GM19099 (cell line): ENCODE data around the gene FLRT1.

ENCODE experiments used
- POLR2A ChIP-seq: IDR thresholded peaks from 3 replicates; pipeline ENCODE4 v1.6.1; 2011; ENCODE audit warnings: low read depth; ENCODE audit not compliant: insufficient read length; ENCODE audit errors: extremely low read depth

FLRT1 gene

GRCh38 chr11:64014356-64014755 is 21.4 kb upstream of the FLRT1 start:
- no peak for TF ChIP-seq POLR2A

- TF ChIP-seq POLR2A, result no peak
These were observed 20.2 kb upstream of the FLRT1 start for GRCh38 chr11:64015510-64015909.

- TF ChIP-seq POLR2A, result no peak
These were observed 19.5 kb upstream of the FLRT1 start for GRCh38 chr11:64015935-64016845.

DNA sequence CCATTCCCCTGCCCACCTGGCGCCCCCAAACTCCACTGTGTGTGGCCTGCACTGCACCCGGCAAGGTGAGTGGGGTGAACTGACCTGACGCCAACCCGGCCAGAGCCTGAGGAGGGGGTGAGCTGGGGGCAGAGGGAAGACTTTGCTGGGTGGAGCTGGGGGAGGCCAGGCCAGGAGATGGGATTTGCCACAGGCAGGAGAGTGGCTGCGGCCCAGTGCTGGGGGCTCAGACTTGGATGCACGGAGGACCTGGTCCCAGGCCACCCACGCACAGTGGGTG is 17.8 kb upstream of the FLRT1 start:
- TF ChIP-seq POLR2A, result no peak

GRCh38 chr11:64018310-64018709 is 17.4 kb upstream of the FLRT1 start:
- no peak for TF ChIP-seq POLR2A

GRCh38 chr11:64019106-64020037 is 16.4 kb upstream of the FLRT1 start:
- no peak for TF ChIP-seq POLR2A

DNA sequence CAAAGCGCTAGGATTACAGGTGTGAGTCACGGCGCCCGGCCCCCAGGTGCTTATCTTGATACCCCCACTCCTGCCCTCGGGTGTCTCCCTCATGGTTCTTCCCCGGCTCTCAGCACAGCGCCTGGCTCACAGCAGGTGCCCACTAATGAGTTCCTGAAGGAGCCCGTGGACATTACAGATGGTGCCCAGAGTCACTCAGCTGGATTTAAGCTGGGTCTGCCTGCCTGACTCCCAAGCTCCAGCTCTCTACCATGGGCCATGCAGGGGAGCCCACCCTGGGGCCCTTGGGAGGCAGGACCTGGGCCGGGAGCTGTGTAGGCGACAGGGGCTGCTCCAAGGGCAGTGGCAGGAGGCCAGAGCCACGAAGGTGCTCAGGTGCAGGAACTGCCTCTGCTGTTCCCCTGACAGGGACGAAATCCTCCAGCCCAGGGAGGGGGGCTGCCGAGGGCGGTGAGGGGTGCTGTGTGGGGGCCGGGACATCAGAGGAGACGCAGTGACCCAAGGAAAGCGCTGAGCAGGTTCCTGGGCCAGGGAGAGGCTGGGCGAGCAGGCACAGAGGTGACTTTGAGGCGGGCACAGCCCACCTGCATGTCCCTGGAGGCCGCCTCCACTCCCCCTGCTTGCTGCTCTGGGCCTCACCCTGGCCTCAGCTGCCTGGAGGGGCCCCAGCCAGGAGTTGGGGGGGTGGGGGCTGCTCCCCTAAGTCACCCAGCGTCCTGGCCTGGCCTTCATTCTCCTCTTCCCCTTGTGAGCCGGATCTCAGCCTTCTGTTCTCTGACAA is 14.6 kb upstream of the FLRT1 start:
- TF ChIP-seq POLR2A, result no peak

GRCh38 chr11:64021757-64022093 is 14.0 kb upstream of the FLRT1 start:
- TF ChIP-seq POLR2A, result no peak

GRCh38 chr11:64022125-64022784 is 13.5 kb upstream of the FLRT1 start:
- TF ChIP-seq POLR2A, result no peak

DNA sequence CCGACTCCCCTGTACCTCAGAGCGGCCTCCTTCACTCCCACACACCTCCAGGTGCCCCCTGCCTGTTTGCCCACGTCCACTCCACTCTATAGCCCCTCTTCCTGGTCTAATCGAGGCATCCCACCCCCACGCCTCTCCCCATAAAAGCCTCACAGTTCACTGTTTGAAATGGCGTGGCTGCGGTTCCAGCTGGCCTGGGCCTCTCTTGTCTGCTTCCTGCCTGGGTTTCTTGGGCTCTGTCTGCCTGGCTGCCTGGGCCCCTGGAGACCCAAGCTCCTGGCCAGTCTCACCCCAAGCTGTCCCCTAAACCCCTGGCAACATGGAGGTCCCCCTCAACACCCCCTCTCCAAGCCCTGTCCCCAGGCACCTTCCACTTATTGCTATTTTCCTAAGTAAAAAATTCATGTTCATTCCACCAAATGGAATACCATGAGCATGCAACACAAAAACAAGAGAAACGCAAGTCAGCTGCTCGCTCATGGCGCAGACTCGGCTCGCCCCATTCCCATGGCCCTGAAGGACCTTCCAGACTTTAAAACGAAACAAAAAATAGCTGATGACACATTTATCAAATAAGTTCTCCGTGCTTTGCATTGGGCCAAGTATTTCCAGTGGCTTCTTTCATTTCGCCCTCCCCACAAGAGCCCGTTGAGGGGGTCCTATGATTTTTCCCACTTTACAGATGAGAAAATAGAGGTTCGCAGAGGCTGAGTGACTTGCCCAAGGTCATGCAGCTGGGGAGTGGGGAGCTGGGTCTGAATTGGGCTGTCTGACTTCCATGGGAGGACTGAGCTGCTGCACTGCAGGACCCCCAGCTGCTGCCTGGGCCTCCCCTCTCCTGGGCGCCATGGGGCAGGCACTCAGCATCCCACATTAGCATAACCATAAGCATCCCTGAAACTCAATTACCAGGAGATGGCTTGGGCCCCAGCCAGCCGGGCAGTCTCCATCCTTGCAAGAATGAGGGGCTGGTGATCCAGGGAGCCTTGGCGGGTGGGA is 11.7 kb upstream of the FLRT1 start:
- TF ChIP-seq POLR2A, result no peak

- no peak for TF ChIP-seq POLR2A
These were observed 10.5 kb upstream of the FLRT1 start for GRCh38 chr11:64025205-64025604.

DNA sequence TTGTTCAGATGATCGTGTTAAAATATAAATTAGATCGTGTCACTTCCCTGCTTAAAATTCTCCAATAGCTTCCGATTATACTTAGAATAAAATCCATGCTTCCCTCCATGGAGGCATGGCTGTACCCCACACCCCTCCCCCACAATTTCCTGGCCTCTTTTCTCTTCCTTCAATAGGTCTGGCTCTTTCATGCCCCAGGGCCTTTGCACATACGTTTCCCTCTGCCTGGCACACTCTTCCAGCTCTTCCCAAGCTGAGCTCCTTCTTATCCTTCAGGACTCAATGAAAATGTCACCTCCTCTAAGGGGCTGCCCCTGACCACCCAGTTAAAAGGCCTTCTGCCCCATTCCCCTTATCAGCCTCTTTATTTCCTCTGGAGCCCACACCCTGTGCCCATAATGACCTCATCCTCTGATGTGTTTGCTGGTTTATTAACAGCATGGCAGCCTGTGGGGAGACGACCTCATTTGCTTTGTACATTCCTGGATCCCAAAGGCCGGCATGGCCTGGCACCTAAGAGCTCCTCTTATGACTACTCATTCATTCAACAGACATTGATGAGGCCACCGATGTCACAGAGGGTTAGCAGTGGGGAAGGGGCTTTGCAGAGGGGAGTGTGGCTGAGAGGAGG is 9.0 kb upstream of the FLRT1 start:
- no peak for TF ChIP-seq POLR2A
